NT2/D1 (cell line): ENCODE data around the gene RANBP17.

Source experiments
- DNase-seq: peaks from one replicate; pipeline ENCODE4 v3.0.0-alpha.2; 2011; ENCODE audit warnings: low read depth, low spot score
- H3K27me3 ChIP-seq: 2 replicates; pipeline ENCODE4 v1.6.0; 2011; ENCODE audit warnings: mild to moderate bottlenecking; ENCODE audit not compliant: insufficient read length, insufficient read depth
- H3K36me3 ChIP-seq: 2 replicates; pipeline ENCODE4 v1.6.1; 2011; ENCODE audit warnings: mild to moderate bottlenecking, low read length, mixed read lengths; ENCODE audit not compliant: insufficient read depth, insufficient read length
- H3K4me1 ChIP-seq: 2 replicates; pipeline ENCODE4 v1.5.1; 2011; ENCODE audit not compliant: insufficient read depth, insufficient read length
- H3K4me3 ChIP-seq: 2 replicates; pipeline ENCODE4 v1.5.1; 2011; ENCODE audit warnings: low read depth; ENCODE audit not compliant: insufficient read length
- H3K9ac ChIP-seq: 2 replicates; pipeline ENCODE4 v1.6.0; 2011; ENCODE audit warnings: low read depth; ENCODE audit not compliant: insufficient read length
- H3K9me3 ChIP-seq: 2 replicates; pipeline ENCODE4 v1.5.1; 2011; ENCODE audit warnings: mild to moderate bottlenecking, low read length; ENCODE audit not compliant: insufficient read depth
- SUZ12 ChIP-seq: IDR thresholded peaks from 2 replicates; pipeline ENCODE4 v1.6.1; 2011; ENCODE audit not compliant: insufficient read length, insufficient read depth; ENCODE audit errors: extremely low read depth
- YY1 ChIP-seq: IDR thresholded peaks from 2 replicates; pipeline ENCODE4 v1.6.1; 2011; ENCODE audit not compliant: insufficient read length, insufficient read depth
- ZNF274 ChIP-seq: IDR thresholded peaks from 2 replicates; pipeline ENCODE4 v1.6.1; 2011; ENCODE audit warnings: mild to moderate bottlenecking, low read depth, low read length

RANBP17 gene

GRCh38 chr5:171322527-171322926 is 460.7 kb downstream of the RANBP17 start:
- no peak for TF ChIP-seq SUZ12
- TF ChIP-seq ZNF274: no peak
- TF ChIP-seq YY1: no peak
- no peak overlapping the region for H3K4me3 ChIP-seq
- H3K4me1 ChIP-seq: peaks cover 1% of the 10 kb centered on the region
- no peaks in the 10 kb centered on the region for H3K9me3 ChIP-seq
- H3K36me3 ChIP-seq: no peaks in the 10 kb centered on the region
- peaks cover 48% of the 10 kb centered on the region for H3K27me3 ChIP-seq
- no peak for DNase-seq
- H3K9ac ChIP-seq: no peak overlapping the region

- no peak for TF ChIP-seq ZNF274
- no peak for TF ChIP-seq YY1
- H3K27me3 ChIP-seq: peaks cover 49% of the 10 kb centered on the region
Measured at GRCh38 chr5:171323007-171323406, 461.2 kb downstream of the RANBP17 start.

GRCh38 chr5:171323806-171324632 is 462.2 kb downstream of the RANBP17 start:
- no peaks in the 10 kb centered on the region for H3K9me3 ChIP-seq
- no peak for TF ChIP-seq YY1
- no peak for TF ChIP-seq ZNF274
- no peak for TF ChIP-seq SUZ12
- DNase-seq: no peak
- no peaks in the 10 kb centered on the region for H3K36me3 ChIP-seq
- H3K4me1 ChIP-seq: no peaks in the 10 kb centered on the region
- no peak overlapping the region for H3K9ac ChIP-seq
- no peak overlapping the region for H3K4me3 ChIP-seq
- H3K27me3 ChIP-seq: peaks cover 47% of the 10 kb centered on the region

More at GRCh38 chr5:171323007-171323406, 461.2 kb downstream of the RANBP17 start:
- Histone ChIP-seq H3K36me3 (no peaks in the 10 kb centered on the region), H3K9me3 (no peaks in the 10 kb centered on the region), H3K4me3 (no peak overlapping the region), H3K4me1 (no peaks in the 10 kb centered on the region), H3K9ac (no peak overlapping the region)
- no peak for DNase-seq

GRCh38 chr5:171330021-171330420 is 468.2 kb downstream of the RANBP17 start:
- no peaks in the 10 kb centered on the region for H3K36me3 ChIP-seq
- no peaks in the 10 kb centered on the region for H3K9me3 ChIP-seq
- no peak for DNase-seq
- H3K27me3 ChIP-seq: peaks cover 12% of the 10 kb centered on the region
- H3K9ac ChIP-seq: no peak overlapping the region
- TF ChIP-seq YY1 (no peak), ZNF274 (no peak), SUZ12 (no peak)
- no peak overlapping the region for H3K4me3 ChIP-seq
- no peaks in the 10 kb centered on the region for H3K4me1 ChIP-seq

GRCh38 chr5:171335616-171336015 is 473.8 kb downstream of the RANBP17 start:
- no peaks in the 10 kb centered on the region for H3K9me3 ChIP-seq
- H3K36me3 ChIP-seq: no peaks in the 10 kb centered on the region
- peaks cover 12% of the 10 kb centered on the region for H3K27me3 ChIP-seq
- H3K4me1 ChIP-seq: no peaks in the 10 kb centered on the region
- DNase-seq: no peak
- no peak overlapping the region for H3K9ac ChIP-seq
- no peak overlapping the region for H3K4me3 ChIP-seq
- TF ChIP-seq YY1 (no peak), ZNF274 (no peak), SUZ12 (no peak)

GRCh38 chr5:171336521-171337209 is 474.8 kb downstream of the RANBP17 start:
- Histone ChIP-seq H3K9ac (no peak overlapping the region), H3K4me1 (no peaks in the 10 kb centered on the region), H3K4me3 (no peak overlapping the region), H3K9me3 (no peaks in the 10 kb centered on the region), H3K27me3 (peaks cover 12% of the 10 kb centered on the region), H3K36me3 (no peaks in the 10 kb centered on the region)
- no peak for DNase-seq
- no peak for TF ChIP-seq SUZ12
- TF ChIP-seq ZNF274: no peak
- TF ChIP-seq YY1: no peak

GRCh38 chr5:171337210-171337569 is 475.4 kb downstream of the RANBP17 start:
- no peaks in the 10 kb centered on the region for H3K36me3 ChIP-seq
- no peak for DNase-seq
- H3K27me3 ChIP-seq: peaks cover 12% of the 10 kb centered on the region
- no peak for TF ChIP-seq SUZ12
- TF ChIP-seq ZNF274: no peak
- TF ChIP-seq YY1: no peak
- no peak overlapping the region for H3K4me3 ChIP-seq
- no peaks in the 10 kb centered on the region for H3K4me1 ChIP-seq
- no peak overlapping the region for H3K9ac ChIP-seq
- H3K9me3 ChIP-seq: no peaks in the 10 kb centered on the region
